PC-9 (cell line): ENCODE measurements around the gene FUT1.

Source experiments
- EZH2 ChIP-seq: fragments of 200-600 bp; sonication (generic); IDR thresholded peaks from 2 replicates; pipeline ENCODE4 v1.8.0; 2017; ENCODE audit warnings: antibody characterized with exemption, low read depth
- TF ChIP-seq, protein P1 (sequence below): fragments of 200-600 bp; sonication (generic); conservative IDR thresholded peaks from 2 replicates; pipeline ENCODE4 v1.6.1; 2017; ENCODE audit warnings: mixed run types, antibody characterized with exemption, mild to moderate bottlenecking, moderate library complexity

DNA sequence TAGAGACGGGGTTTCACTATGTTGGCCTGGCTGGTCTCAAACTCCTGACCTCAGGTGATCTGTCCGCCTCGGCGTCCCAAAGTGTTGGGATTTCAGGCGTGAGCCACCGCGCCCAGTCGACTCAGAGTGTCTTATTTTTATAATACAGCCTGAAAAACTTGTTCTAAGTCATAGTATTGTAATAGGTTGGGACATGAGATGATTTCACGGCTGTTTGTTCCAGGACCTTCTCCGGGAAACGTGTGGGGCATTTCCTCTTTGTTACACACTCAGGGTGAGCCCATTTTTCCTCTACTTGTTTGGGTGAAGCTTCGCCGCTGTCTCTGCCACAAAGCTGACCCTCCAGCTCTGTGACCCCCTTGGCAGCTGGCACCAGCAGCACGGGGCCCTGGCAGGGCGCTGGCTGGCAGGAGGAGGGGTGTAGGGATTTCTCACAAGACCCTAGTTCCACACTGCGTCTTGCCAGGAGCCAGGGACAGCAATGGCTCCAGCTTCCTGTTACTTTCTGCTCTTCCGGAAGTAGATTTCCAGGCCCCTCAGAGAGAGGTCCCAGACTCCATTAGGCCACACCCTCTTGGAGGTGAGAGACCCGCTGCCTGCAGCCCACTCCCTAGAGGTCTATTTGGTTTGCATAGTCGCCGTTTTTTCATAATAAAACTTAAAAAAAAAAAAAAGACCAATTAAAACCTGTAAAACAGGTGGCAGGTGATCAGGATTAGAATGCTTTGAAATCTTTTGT, 18.5 kb upstream of the FUT1 start:
- TF ChIP-seq EZH2: no peak
- TF ChIP-seq, protein P1, sequence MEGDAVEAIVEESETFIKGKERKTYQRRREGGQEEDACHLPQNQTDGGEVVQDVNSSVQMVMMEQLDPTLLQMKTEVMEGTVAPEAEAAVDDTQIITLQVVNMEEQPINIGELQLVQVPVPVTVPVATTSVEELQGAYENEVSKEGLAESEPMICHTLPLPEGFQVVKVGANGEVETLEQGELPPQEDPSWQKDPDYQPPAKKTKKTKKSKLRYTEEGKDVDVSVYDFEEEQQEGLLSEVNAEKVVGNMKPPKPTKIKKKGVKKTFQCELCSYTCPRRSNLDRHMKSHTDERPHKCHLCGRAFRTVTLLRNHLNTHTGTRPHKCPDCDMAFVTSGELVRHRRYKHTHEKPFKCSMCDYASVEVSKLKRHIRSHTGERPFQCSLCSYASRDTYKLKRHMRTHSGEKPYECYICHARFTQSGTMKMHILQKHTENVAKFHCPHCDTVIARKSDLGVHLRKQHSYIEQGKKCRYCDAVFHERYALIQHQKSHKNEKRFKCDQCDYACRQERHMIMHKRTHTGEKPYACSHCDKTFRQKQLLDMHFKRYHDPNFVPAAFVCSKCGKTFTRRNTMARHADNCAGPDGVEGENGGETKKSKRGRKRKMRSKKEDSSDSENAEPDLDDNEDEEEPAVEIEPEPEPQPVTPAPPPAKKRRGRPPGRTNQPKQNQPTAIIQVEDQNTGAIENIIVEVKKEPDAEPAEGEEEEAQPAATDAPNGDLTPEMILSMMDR: no peak
